DND-41 (cell line): ENCODE results near the gene PLOD2.

Experiments used
- CTCF ChIP-seq: IDR thresholded peaks from 2 replicates; pipeline ENCODE4 v1.5.1; 2012; ENCODE audit warnings: borderline replicate concordance, low read length, moderate library complexity, mild to moderate bottlenecking; ENCODE audit not compliant: poor library complexity, severe bottlenecking; ENCODE audit errors: extremely low read depth
- EZH2 ChIP-seq: IDR thresholded peaks from 3 replicates; pipeline ENCODE4 v1.6.1; 2012; ENCODE audit warnings: borderline replicate concordance, low read depth, mild to moderate bottlenecking, moderate library complexity, low read length, inconsistent platforms; ENCODE audit not compliant: severe bottlenecking

- no peak for TF ChIP-seq CTCF
- TF ChIP-seq EZH2: no peak
Observed at GRCh38 chr3:146169891-146170290, 8.9 kb upstream of the PLOD2 start.
